Pons (tissue), 1 donor: ENCODE data around the gene STMN1.
A peak's percentile ranks its signal among the peaks of the same experiment; 100 is the strongest.

Experiments used
- DNase-seq: peaks from one replicate; pipeline ENCODE4 v3.0.0-alpha.2; 2016; ENCODE audit warnings: low spot score

Gene STMN1

GRCh38 chr1:25871086-25871703, 35.0 kb downstream of the STMN1 start:
- no peak for DNase-seq

DNA sequence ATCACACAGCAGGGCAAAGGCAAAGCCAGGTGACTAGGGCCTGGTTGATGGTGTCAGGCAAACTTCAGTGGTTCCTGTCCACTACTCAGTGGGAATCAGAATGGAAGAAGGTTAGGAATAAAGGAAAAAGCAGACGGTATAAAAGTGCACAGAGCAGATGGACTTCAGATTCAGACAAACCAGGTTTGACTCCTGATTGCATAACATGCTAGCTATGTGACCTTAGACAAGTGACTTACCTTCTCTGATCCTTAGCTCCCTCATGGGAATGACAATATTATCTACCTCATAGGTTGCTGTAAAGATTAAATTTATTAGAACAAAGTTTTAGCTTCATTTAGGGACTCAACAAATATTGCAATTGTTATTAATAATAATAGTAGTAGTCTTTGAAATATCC, 35.6 kb downstream of the STMN1 start:
- DNase-seq, result no peak

DNA sequence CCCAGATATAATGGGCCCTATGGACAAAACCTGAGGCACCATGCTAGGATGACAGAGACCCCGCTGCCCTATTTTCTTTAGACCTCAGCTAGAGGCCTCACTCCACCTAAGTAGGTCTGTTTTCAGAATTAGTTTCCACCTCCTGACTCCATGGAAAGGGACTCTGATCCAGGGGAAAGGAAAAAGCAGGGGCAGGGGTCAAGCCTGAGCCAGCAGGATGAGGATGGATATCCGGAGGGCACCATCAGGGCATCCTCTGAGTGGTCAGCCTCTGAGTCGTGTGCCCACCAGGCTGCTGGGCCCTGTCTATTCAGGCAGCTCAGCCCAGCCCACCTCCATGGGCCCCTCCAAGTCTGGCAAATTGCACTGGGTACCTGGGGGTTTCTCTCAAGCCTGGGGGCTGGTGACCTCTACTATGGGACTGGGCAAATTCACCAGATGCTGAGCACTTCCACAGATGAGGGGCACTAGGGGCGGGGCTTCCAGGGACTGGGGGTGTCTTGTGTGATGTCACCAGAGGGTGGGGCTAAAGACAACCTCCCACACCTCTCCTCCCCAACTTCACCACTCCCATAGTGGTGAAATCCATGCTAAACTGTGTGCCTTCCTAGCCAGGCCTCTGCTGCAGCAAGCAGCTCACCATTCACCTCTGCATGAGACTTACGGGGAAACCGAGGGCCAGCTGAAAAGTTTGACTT, 36.2 kb downstream of the STMN1 start:
- no peak for DNase-seq

DNA sequence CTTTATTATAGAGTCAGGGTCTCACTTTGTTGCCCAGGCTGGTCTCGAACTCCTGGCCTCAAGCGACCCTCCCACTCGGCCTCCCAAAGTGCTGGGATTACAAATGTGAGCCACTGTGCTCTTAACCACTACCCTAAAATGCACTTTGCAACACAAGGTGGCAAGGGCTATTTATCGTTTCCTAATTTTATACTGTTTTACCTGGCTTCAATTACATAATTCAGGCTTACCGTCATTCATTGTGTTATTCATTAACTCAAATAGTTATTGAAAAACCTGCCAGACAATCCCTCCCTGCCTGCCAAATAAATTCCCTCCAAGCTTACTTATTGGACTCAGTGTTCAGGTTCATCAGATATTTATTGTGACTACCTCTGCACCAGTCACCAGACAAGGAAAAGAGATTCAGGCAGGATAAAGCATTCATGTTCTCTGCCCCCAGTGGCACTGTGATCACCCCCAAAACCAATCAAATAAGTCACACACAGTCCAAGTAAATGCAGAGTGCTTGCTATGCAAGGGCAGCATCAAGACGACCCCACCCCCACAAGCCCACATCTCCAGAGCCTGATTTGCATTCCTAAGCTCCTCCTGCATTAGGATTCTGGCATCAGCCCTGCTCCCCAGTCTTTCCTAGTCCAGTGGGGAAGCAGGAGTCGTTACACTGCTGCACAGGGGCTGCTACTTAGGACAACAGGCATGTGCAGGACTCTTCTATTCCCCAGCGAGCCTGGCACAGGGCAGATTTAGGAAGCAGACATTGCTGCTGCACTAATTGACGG, 38.8 kb downstream of the STMN1 start:
- DNase-seq, result no peak

GRCh38 chr1:25866288-25866687, 39.9 kb downstream of the STMN1 start:
- no peak for DNase-seq

DNA sequence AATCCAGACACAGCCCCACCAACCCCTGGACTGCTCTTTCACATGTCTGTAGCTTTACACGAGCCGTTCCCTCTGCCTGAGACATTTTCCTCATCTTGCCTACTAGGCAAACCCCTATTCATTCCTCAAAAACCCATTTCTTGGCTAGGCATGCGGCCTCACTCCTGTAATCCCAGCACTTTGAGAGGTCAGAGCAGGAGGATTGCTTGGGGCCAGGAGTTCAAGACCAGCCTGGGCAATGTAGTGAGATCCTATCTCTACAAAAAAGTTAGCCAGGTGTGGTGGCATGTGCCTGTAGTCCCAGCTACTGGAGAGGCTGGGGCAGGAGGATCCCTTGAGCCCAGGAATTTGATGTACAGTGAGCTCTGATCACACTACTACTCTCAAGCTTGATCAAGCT, 41.8 kb downstream of the STMN1 start:
- no peak for DNase-seq

DNA sequence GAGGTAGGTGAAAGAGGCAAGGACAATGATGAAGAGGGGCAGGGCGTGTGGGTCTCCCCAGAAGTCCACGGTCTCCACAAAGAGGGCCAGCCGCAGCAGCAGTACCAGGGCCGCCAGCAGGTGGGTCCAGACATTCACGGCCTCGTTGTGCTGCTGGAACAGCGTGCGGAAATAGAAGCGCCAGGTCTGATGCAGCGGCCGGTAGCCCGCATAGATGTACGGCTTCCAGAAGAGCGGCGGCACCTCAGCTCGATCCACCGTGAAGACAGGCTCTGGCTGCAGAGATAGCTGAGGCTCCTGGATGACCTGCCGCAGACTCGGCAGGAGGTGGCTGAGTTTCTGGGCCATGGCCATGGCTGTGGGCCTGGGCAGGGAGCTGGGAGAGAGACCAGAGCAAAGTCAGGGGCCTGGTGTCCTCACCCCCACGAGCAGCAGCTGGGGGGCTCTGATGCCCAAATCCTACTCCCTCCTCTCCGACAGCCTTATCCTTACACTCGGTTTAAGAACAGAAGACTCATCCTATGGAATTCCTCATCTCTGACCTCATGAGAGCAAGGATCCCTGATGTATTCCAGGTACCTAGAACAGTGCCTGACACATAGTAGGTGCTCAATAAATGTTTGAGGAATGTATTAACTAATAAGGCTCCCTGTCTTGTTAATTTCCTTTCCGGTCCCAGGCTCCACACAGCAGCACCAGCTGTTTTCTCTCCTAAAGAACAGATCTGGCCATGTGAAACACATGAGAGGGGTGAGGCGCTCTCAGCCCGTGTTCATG, 42.5 kb downstream of the STMN1 start:
- DNase-seq, result no peak

GRCh38 chr1:25862785-25863485, 43.3 kb downstream of the STMN1 start:
- no peak for DNase-seq

DNA sequence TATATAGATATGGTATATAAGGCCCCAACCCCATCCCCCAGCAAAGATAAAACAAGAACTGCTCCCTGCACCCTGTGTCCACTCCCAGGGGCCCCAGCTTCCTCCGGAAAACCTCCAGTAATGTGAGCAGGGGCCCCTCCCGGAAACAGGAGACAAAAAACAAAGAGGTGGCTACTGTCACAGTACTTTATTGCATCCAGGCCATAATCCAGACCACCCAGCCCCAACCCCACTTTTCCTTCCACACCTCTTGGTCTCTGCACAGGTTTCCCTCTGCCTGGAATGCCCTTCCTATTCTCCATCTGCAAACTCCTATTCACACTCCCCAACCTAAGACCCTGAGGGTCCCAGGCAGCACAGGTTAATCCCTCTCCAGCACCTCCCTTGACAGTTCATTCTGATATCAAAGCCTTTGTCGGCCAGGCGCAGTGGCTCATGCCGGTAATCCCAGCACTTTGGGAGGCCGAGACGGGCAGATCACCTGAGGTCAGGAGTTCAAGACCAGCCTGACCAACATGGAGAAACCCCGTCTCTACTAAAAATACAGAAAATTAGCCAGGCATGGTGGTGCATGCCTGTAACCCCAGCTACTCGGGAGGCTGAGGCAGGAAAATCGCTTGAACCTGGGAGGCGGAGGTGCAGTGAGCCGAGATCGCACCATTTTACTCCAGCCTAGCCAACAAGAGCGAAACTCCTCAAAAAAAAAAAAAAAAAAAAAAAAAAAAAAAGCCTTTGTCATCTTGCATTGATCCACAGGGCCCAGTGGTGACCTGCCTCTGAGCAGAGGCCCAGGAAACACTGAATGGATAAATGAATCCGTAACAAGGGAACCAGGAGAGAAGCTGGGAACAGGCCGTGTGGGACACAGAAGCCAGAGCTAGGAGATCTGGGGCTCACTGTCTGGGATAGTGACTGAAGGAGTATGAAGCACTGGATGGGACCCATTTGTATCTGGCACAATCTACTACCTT, 44.6 kb downstream of the STMN1 start:
- DNase-seq, result peak; percentile 37

DNA sequence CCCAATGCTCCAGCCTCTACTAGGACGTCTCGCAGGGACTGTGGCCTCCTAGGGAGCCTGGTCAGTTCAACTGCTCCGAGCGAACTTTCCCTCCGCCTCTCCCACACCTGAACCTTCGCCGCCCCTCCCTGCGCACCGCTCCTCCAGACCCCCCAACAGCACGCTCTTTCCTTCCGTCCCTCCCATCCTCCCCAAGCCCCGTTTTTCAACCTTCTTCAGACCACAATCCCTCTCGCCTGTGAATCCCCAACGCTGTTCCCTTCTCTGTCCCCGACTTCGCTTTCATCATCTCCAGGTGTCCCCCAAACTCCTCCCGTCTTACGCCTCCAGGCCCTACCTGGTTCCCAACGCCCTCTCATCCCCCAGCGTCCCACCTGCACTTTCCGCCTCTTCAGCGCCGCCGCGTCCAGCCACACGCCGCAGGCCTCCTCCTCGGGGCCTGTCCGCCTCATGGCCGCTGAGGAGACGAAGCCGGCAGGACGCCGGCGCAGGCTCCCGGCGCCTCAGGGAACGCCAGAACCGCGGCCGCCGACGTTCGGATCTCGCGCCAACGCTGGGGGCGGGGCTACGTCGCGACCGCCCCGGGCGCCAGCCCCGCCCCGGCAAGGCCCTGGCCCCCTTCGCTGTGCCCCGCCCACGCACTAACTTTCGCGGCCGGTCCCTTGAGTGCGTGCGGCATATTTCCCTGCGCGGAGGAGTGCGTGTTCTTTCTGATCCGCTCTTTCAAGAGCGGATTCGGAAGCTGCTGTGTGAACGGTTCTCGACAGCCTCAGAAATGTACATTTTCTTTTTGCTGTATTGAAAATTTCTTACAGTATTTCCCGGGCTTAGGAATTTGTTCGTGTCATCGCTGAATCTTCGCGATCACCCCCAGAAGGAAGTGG, 47.1 kb downstream of the STMN1 start, which contains the start of gene AUNIP:
AUNIP (minus strand) TSS at position 552 of the 884 bp plus-strand sequence; CDS start at position 452, 100 bp downstream.
- peak; percentile 63 for DNase-seq

- DNase-seq, result no peak
Measured at GRCh38 chr1:25858494-25858893, 47.7 kb downstream of the STMN1 start.

GRCh38 chr1:25856856-25857255, 49.4 kb downstream of the STMN1 start:
- DNase-seq, result no peak

DNA sequence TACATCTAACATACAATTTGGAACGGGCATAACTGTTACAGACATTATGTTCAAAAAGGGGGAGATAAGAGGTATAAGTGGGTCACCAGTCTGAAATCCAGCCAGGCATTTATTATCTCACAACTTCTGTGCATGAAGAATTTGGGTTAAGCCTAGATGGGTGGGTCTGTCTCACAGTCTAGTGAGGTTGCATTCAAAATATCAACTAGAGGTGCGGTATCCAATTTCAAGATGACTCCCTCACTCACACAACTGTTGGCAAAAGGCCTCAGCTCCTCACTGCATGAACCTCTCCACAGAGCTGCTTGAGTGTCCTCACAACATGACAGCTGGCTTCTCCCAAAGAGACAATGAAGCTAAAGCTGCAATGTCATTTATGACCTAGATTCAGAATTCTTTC, 51.7 kb downstream of the STMN1 start:
- no peak for DNase-seq
